Measurements from ENCODE around the gene SFT2D1. TPM values are rescaled to one million over a fixed set of nuclear protein-coding genes. Genes with fewer than 3 reads are reported as not detected.

The SFT2D1 gene
- total and polyA plus RNA-seq, 8 donors, result 4.7 to 96.8 (median 44.5) TPM

GRCh38 chr6:166369782-166370181 is 27.4 kb upstream of the SFT2D1 start:
- DNase-seq, result no peak
- Histone ChIP-seq H3K27me3 (no peaks in the 10 kb centered on the region), H3K9me3 (no peaks in the 10 kb centered on the region), H3K4me3 (no peak overlapping the region), H3K27ac (no peak overlapping the region), H3K4me1 (peaks cover 0 to 9% (median 0%) of the 10 kb centered on the region in 4 donors), H3K36me3 (peaks cover 0 to 37% (median 32%) of the 10 kb centered on the region in 4 donors)
- intact Hi-C loops (cut with DNase I; ENCODE audit: low total_unique reads), result no loop called here
- 74 to 86% (median 76%) methylated on average over 3 of the region's 3 CpGs for whole genome bisulfite sequencing, 5 donors
- TF ChIP-seq POLR2A (IDR thresholded peaks at IDR 0.05) (no peak), EP300 (IDR thresholded peaks at IDR 0.05) (no peak), POLR2AphosphoS5 (IDR thresholded peaks at IDR 0.05) (no peak)
- TF ChIP-seq, protein P1, sequence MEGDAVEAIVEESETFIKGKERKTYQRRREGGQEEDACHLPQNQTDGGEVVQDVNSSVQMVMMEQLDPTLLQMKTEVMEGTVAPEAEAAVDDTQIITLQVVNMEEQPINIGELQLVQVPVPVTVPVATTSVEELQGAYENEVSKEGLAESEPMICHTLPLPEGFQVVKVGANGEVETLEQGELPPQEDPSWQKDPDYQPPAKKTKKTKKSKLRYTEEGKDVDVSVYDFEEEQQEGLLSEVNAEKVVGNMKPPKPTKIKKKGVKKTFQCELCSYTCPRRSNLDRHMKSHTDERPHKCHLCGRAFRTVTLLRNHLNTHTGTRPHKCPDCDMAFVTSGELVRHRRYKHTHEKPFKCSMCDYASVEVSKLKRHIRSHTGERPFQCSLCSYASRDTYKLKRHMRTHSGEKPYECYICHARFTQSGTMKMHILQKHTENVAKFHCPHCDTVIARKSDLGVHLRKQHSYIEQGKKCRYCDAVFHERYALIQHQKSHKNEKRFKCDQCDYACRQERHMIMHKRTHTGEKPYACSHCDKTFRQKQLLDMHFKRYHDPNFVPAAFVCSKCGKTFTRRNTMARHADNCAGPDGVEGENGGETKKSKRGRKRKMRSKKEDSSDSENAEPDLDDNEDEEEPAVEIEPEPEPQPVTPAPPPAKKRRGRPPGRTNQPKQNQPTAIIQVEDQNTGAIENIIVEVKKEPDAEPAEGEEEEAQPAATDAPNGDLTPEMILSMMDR (IDR thresholded peaks at IDR 0.05), result no peak

DNA sequence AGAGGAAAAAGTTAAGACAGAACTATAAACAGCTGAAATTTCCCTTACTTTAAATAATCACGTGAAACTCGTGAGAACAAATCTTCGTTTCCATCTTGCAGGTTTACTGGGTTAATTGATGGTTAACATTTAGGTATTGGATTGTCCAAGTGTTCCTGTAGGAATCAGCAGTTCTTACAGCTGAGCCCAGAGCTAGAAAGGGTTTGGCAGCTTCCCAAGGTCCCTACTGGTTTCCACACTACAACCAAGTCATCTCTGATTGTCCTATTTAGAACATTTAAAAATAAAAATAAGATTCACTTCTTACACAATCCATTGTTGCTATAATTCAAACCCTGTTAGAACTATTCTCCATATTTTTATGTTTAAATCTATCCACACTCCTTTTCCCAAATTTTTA is 24.6 kb upstream of the SFT2D1 start:
- TF ChIP-seq EP300 (IDR thresholded peaks at IDR 0.05), result no peak
- TF ChIP-seq POLR2AphosphoS5 (IDR thresholded peaks at IDR 0.05), result no peak
- TF ChIP-seq POLR2A (IDR thresholded peaks at IDR 0.05), result no peak
- TF ChIP-seq, protein P1 (IDR thresholded peaks at IDR 0.05), result no peak
- no peaks in the 10 kb centered on the region for H3K27me3 ChIP-seq
- H3K4me1 ChIP-seq, result peaks cover 0 to 9% (median 0%) of the 10 kb centered on the region in 4 donors
- no peak overlapping the region for H3K27ac ChIP-seq
- 84 to 96% (median 92%) methylated on average over 3 of the region's 3 CpGs for WGBS, 5 donors
- no peak for DNase-seq
- H3K4me3 ChIP-seq, result no peak overlapping the region
- peaks cover 13 to 59% (median 57%) of the 10 kb centered on the region in 4 donors for H3K36me3 ChIP-seq
- H3K9me3 ChIP-seq, result no peaks in the 10 kb centered on the region
- intact Hi-C loops (cut with DNase I; ENCODE audit: low total_unique reads), result no loop called here

DNA sequence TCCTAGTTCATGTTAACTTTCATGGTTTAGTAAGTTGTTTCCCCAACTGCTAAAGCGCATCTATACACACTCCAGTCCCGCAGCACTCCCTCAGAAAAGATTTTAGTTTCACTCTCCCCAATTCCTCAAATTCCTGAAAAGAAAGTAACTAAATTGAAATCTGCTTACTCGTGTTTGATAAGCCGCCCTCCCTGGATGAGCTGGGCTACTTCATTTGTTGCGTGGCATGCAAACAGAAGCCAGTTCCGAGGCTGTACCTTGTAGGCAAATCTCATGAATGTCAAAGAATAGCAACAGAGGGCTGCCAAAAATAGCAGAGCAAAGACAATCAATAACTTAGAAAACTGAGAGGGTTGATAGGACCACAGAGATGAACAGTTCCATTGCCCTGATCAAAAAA is 23.5 kb upstream of the SFT2D1 start:
- Histone ChIP-seq H3K36me3 (peaks cover 13 to 59% (median 57%) of the 10 kb centered on the region in 4 donors), H3K27me3 (no peaks in the 10 kb centered on the region), H3K4me3 (no peak overlapping the region), H3K4me1 (peaks cover 0 to 9% (median 0%) of the 10 kb centered on the region in 4 donors), H3K9me3 (no peaks in the 10 kb centered on the region), H3K27ac (peak overlapping the region in 1 of 5 donors; percentile 27)
- DNase-seq, result no peak
- 80 to 86% (median 85%) methylated on average over 6 of the region's 6 CpGs for whole genome bisulfite sequencing, 5 donors
- intact Hi-C loops (cut with DNase I; ENCODE audit: low total_unique reads), result no loop called here
- TF ChIP-seq POLR2AphosphoS5 (IDR thresholded peaks at IDR 0.05) (no peak), POLR2A (IDR thresholded peaks at IDR 0.05) (no peak), EP300 (IDR thresholded peaks at IDR 0.05) (no peak)
- TF ChIP-seq, protein P1 (IDR thresholded peaks at IDR 0.05), result no peak

DNA sequence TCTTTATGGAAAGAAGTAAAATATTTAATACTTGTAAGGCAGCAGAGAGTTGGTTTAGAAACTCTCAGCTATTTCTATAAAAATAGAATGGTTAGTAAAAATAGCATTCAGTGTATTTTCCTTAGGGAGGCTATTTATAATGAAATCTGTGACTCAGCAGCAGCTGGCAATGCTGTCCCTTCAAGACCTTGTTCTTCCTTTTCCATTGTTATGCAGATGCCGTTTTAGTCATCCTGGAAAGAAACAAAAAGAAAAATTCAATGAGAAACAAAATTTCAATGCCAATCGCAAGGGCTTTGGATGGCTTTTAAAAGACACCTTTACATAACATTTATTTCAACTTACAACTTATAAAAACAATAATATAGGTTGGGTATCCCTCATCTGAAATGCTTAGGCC is 22.9 kb upstream of the SFT2D1 start:
- Histone ChIP-seq H3K27ac (peak overlapping the region in 1 of 5 donors; percentile 67), H3K9me3 (no peaks in the 10 kb centered on the region), H3K4me1 (peaks cover 0 to 9% (median 0%) of the 10 kb centered on the region in 4 donors), H3K4me3 (no peak overlapping the region), H3K36me3 (peaks cover 13 to 59% (median 57%) of the 10 kb centered on the region in 4 donors), H3K27me3 (no peaks in the 10 kb centered on the region)
- WGBS, 5 donors, result 56 to 80% (median 75%) methylated on average over 2 of the region's 2 CpGs
- intact Hi-C loops (cut with DNase I; ENCODE audit: low total_unique reads), result no loop called here
- DNase-seq, result no peak
- TF ChIP-seq, protein P1 (IDR thresholded peaks at IDR 0.05), result no peak
- no peak for TF ChIP-seq POLR2AphosphoS5 (IDR thresholded peaks at IDR 0.05)
- no peak for TF ChIP-seq POLR2A (IDR thresholded peaks at IDR 0.05)
- TF ChIP-seq EP300 (IDR thresholded peaks at IDR 0.05), result no peak

Measured in stomach (tissue), 9 donors.